Keratinocyte (primary cell): ENCODE data around the gene FBXL13. TPM values are rescaled to one million over a fixed set of nuclear protein-coding genes. Genes with fewer than 3 reads are reported as not detected.

ENCODE experiments used
- DNase-seq: peaks from one replicate; pipeline ENCODE4 v3.0.0-alpha.2; 2011; ENCODE audit warnings: low read depth, missing footprints, low spot score
- FAIRE-seq: peaks from 2 replicates; lab custom pipeline; 2011; peaks lifted over from hg19 to GRCh38; lab: Jason Lieb, UNC
- H2AFZ ChIP-seq: 2 replicates; pipeline ENCODE4 v1.6.0; 2012; ENCODE audit warnings: low read length, control low read depth, inconsistent platforms; ENCODE audit not compliant: control insufficient read depth
- H3K27ac ChIP-seq: 2 replicates; pipeline ENCODE4 v1.5.1; 2011; ENCODE audit warnings: low read length; ENCODE audit not compliant: control insufficient read depth, insufficient read depth
- H3K27me3 ChIP-seq: 3 replicates; pipeline ENCODE4 v1.6.0; 2011; ENCODE audit warnings: low read length; ENCODE audit not compliant: control insufficient read depth, insufficient read depth; ENCODE audit errors: extremely low read depth
- H3K36me3 ChIP-seq, 2 experiments: 2 replicates in 1 of 2; 3 replicates in 1 of 2; pipeline ENCODE4 v1.5.1; 2011; ENCODE audit warnings: low read length in 2 of 2, mild to moderate bottlenecking in 1 of 2; ENCODE audit not compliant: control insufficient read depth in 2 of 2, insufficient read depth in 2 of 2; ENCODE audit errors: extremely low read depth in 1 of 2
- H3K4me1 ChIP-seq: 3 replicates; pipeline ENCODE4 v1.5.1; 2011; ENCODE audit warnings: low read length; ENCODE audit not compliant: control insufficient read depth, insufficient read depth; ENCODE audit errors: extremely low read depth
- H3K4me2 ChIP-seq: 3 replicates; pipeline ENCODE4 v1.6.0; 2011; ENCODE audit warnings: low read depth, low read length; ENCODE audit not compliant: control insufficient read depth, insufficient read depth; ENCODE audit errors: extremely low read depth
- H3K4me3 ChIP-seq, 3 experiments: fragments of 200-600 bp in 1 of 3; sonication (generic) in 1 of 3; 2 replicates in 2 of 3; 3 replicates in 1 of 3; pipeline ENCODE4 v1.5.1; 2011 to 2016; ENCODE audit warnings: low read length in 3 of 3, mild to moderate bottlenecking in 3 of 3, control low read depth in 2 of 3, inconsistent platforms in 1 of 3, low read depth in 1 of 3, mixed read lengths in 1 of 3, mixed run types in 1 of 3, moderate library complexity in 1 of 3; ENCODE audit not compliant: control insufficient read depth in 2 of 3, insufficient read depth in 2 of 3; ENCODE audit errors: extremely low read depth in 1 of 3
- H3K79me2 ChIP-seq: 2 replicates; pipeline ENCODE4 v1.6.0; 2012; ENCODE audit warnings: low read length; ENCODE audit not compliant: control insufficient read depth, insufficient read depth
- H3K9ac ChIP-seq: 3 replicates; pipeline ENCODE4 v1.6.0; 2011; ENCODE audit warnings: low read length; ENCODE audit not compliant: control insufficient read depth, insufficient read depth; ENCODE audit errors: extremely low read depth
- H3K9me1 ChIP-seq: 3 replicates; pipeline ENCODE4 v1.6.0; 2011; ENCODE audit warnings: low read length; ENCODE audit not compliant: control insufficient read depth, insufficient read depth; ENCODE audit errors: extremely low read depth
- H3K9me3 ChIP-seq: 2 replicates; pipeline ENCODE4 v1.5.1; 2012; ENCODE audit warnings: low read depth, low read length; ENCODE audit not compliant: control insufficient read depth
- H4K20me1 ChIP-seq: 3 replicates; pipeline ENCODE4 v1.6.0; 2011; ENCODE audit warnings: low read length; ENCODE audit not compliant: control insufficient read depth, insufficient read depth; ENCODE audit errors: extremely low read depth
- CTCF ChIP-seq, 3 experiments: IDR thresholded peaks in 1 of 3; conservative IDR thresholded peaks in 1 of 3; optimal IDR thresholded peaks in 1 of 3; 2 replicates in 2 of 3; 3 replicates in 1 of 3; pipeline versions ENCODE3 to v1.5.1; 2011; ENCODE audit warnings: low read length in 3 of 3, mild to moderate bottlenecking in 3 of 3, moderate library complexity in 2 of 3, control low read depth in 1 of 3, inconsistent platforms in 1 of 3; ENCODE audit not compliant: insufficient read depth in 2 of 3; ENCODE audit errors: extremely low read depth in 1 of 3
- EZH2 ChIP-seq: IDR thresholded peaks from one replicate; pipeline ENCODE4 v1.6.1; 2012; ENCODE audit warnings: inconsistent platforms, mild to moderate bottlenecking, low read length, moderate library complexity
- dilution Hi-C: fragments of 300-500 bp; cut with MboI; formaldehyde crosslinking; loops from one replicate; pipeline ENCODE4 v1.7.0; 2020; ENCODE audit warnings: low sequenced_read_pairs; ENCODE audit not compliant: extremely low pct_ligation_motif_present
- polyA plus RNA-seq, 5 experiments: library from polyadenylated mRNA; depleted of rRNA in 3 of 5; stranded (reverse) in 3 of 5; stranded (forward) in 1 of 5; unstranded in 1 of 5; fragments of >200 nt; gene quantifications; 1 replicate in 1 of 5; 2 replicates in 3 of 5; 3 replicates in 1 of 5; pipeline versions ENCODE4 v1.2.1 to v1.2.3, GENCODE V29; 2011 to 2012; ENCODE audit warnings: missing spikeins in 2 of 5, low read depth in 1 of 5, low replicate concordance in 1 of 5

Gene FBXL13
- polyA plus RNA-seq, 1 donor (not counting 4 experiments of a cell fraction or from before 2014, with no cell fraction given): 0.20 TPM

DNA sequence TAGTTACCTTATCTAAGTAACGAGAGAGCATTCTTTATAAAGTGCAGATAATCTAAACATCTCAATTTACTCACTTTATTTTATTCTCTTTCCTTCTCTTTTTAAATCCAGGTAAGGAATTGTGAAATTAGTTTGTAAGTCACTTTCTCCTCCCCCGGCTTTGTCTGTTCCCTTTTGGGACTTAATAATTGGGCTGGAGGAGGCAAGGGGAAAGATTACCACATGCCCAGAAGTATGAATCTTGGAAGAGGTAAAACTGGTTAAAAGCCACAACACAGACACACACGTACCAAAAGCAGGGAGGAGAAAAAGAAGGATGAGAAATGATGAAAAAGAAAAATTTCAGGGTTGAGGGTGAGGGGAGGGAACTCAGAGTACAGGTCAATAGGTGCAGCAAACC, 225.1 kb downstream of the FBXL13 start:
- H3K36me3 ChIP-seq: no peaks in the 10 kb centered on the region
- H3K9me1 ChIP-seq: no peaks in the 10 kb centered on the region
- H4K20me1 ChIP-seq: no peaks in the 10 kb centered on the region
- FAIRE-seq (no peak), DNase-seq (no peak)
- H2AFZ ChIP-seq: no peak overlapping the region
- no peak overlapping the region for H3K4me3 ChIP-seq
- H3K79me2 ChIP-seq: no peaks in the 10 kb centered on the region
- H3K27ac ChIP-seq: no peak overlapping the region
- peaks cover 5% of the 10 kb centered on the region for H3K4me1 ChIP-seq
- H3K9me3 ChIP-seq: no peaks in the 10 kb centered on the region
- dilution Hi-C loops: no loop called here
- H3K4me2 ChIP-seq: no peak overlapping the region
- no peak overlapping the region for H3K9ac ChIP-seq
- H3K27me3 ChIP-seq: no peaks in the 10 kb centered on the region
- TF ChIP-seq EZH2 (no peak), CTCF (optimal IDR thresholded peaks at IDR 0.05 in 1 of 3, IDR thresholded peaks at IDR 0.05 in 1 of 3, conservative IDR thresholded peaks at IDR 0.05 in 1 of 3; ENCODE audit: extremely low read depth in 1 of 3, insufficient read depth in 2 of 3, low read length in 3 of 3) (no peak)

DNA sequence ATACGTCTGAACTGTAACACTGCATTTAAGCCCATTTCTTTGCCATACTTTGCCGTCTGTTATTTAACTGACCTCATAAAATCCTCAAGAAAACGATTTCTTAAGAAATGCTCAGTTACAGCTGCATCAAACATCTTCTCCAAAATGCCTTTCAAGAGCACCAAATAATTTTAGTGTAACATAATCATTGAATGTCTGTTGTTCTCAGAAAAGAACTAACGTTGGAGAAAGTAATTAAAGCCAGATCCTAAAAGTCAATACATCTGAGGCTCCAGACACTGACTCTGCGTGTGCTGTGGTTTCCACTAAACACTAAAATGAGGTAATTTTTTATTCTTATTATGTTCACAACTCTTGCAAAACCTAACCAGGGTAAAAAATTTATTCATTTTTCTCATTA, 225.5 kb downstream of the FBXL13 start:
- dilution Hi-C loops: no loop called here
- no peak for DNase-seq
- peaks cover 5% of the 10 kb centered on the region for H3K4me1 ChIP-seq
- no peaks in the 10 kb centered on the region for H3K79me2 ChIP-seq
- no peak overlapping the region for H3K4me2 ChIP-seq
- no peaks in the 10 kb centered on the region for H3K9me3 ChIP-seq
- no peak overlapping the region for H2AFZ ChIP-seq
- no peaks in the 10 kb centered on the region for H3K36me3 ChIP-seq
- H3K4me3 ChIP-seq: no peak overlapping the region
- no peaks in the 10 kb centered on the region for H3K9me1 ChIP-seq
- H4K20me1 ChIP-seq: no peaks in the 10 kb centered on the region
- no peaks in the 10 kb centered on the region for H3K27me3 ChIP-seq
- no peak overlapping the region for H3K9ac ChIP-seq
- no peak for FAIRE-seq
- no peak overlapping the region for H3K27ac ChIP-seq
- TF ChIP-seq EZH2: no peak
- no peak for TF ChIP-seq CTCF (optimal IDR thresholded peaks at IDR 0.05 in 1 of 3, IDR thresholded peaks at IDR 0.05 in 1 of 3, conservative IDR thresholded peaks at IDR 0.05 in 1 of 3; ENCODE audit: extremely low read depth in 1 of 3, insufficient read depth in 2 of 3, low read length in 3 of 3)
